ENCODE measurements around the gene SLC23A2.
"Not testable (repeated sequence)": the region's sequence is repeated elsewhere in the genome, so short reads cannot be mapped to it uniquely, and the experiment has no call there.

SLC23A2 gene

DNA sequence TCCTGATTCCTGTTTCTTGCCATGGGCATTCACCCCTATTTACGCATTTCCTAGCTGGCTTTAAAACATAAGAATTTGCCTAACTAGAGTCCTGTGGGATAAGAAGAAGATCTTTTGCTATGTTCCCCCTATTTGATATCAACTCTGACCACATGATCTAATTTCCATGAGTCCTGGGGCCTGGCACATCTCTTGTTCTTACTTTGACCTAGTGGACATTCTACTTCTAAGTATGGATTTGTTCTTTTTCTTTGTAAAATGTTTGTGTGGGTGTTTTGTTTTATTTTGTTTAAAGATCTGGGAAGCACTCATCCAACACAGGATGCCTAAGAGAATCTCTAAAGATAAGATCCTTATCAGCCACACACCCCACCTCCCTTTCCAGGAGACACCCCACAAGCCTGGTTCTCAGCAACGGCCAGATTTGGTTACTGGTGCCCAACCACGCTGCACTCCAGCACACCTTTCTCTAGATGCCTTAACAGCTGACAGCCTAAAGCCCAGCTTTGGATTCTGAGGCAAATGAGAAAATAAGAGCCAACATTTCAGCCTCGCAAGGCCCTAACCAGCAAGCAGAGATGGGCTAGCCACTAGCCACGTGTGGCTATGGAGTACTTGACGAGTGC lies 74.7 kb downstream of the SLC23A2 start:
- DNase-seq: no peak

DNA sequence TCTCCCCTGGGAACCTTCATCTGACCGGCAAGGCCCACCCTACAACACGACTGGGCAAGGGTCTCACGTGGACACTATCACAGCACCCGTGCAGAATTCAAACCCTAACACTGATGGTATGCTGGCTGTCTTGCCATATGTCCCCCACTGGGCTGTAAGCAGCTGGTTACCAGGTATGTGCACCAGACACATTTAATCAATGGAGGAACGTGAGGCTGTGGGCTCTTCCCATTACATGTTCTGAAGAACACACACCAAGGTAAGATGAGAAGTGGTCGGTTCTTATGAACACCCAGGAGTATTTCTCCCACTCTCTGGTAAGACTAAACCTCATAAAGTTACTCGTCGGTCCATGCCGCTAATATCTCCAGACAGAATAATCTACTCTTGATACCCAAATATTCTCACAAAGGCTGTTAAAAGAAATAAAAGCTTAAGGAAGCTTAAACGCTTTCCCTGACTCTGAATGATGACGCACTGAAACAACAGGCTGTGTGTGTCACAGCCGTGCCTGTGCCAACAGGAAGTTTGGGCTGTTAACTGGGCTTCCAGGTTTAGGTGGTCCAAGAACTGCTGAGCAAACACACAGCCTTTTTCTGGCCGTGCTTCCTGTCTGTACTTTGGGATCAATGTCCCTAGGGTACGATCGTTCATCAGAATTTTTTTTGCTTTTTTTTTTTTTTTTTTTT lies 75.3 kb downstream of the SLC23A2 start:
- no peak for DNase-seq

DNA sequence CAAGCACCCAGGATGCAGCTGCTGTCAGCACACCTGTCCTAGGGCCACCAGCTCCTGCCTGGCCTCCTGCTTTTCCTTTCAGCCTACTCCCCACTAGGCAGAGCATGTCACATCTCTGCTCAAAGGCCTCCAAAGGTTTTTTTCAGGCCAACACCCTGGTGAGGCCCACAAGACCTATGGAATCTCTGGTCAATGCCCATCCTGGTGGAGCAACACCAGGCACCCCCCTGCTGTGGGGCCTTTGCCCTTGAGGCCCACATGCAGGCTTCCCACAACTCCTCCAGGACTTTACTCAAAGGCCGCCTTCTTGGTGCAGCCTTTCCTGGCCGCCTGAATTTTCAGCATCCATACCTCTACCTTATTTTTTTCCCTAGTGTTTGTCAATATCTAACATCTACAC lies 76.9 kb downstream of the SLC23A2 start:
- DNase-seq: no peak

DNA sequence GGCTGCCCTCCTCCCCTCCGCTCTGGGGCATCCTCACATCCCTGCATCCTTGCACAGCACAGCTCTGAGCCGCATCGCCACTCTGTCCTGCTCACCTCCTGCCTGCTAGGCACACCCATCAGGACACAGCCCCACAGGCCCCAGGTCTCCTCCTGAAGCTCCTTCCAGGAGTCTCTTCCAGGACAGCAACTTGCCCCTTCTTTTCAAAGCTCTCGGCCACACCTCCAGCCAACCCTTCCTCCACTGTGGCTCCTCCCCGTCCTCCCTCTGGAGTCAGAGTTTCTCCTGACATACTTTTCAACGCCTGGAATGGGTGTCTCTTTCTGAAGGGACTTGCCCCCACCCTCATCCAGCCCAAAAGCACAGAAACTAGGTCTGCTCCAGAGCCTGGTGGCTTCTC lies 77.3 kb downstream of the SLC23A2 start:
- no peak for DNase-seq

DNA sequence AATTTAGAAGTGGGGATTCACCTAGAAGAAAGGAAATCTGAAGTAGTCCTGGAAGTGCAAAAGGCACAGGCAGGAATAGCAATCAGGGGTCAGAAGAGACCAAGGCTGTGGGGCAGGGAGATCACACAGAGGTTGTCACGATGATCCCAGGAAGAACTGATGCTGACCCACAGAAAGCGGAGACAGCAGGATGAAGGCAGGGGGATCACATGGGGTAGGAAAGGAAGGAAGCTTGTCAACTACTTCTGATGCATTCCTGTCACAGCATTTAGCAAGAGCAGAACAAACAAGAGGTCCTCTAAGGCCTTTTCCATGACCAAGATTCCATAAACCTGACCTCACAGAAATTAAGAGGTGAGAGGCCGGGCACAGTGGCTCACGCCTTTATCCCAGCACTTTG lies 79.1 kb downstream of the SLC23A2 start:
- no peak for DNase-seq

DNA sequence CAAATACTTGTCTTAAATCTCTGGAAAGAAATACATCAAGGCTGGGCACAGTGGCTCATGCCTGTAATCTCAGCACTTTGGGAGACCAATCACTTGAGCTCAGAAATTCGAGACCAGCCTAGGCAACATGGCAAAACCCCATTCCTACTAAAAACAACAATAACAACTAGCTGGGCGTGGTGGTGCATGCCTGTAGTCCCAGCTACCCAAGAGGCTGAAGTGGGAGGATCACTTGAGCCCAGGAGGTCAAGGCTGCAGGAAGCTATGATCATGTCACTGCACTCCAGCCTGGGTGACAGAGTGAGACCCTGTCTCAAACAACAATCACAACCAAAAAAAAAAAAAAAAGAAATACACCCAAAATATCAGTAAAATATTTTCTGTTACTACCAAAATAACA lies 80.0 kb downstream of the SLC23A2 start:
- DNase-seq: not testable (repeated sequence)

DNA sequence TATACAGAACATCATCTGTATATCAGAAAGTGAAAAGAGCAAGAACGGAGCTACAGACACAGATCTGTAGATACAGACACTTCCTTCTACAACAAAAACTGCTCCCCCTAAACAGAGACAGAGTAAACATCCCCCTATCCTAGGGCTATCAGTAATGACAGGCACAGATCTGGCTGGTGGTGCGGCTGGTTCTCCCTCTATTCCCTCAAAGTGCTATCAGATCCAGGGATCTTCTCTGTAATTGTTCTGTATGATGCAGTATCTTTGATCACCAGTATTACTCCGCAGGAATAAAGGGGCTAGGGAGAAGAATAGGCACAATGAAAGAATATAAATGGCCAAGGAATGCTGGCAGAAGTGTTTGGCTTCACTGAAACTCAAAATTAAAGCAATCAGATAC lies 80.7 kb downstream of the SLC23A2 start:
- no peak for DNase-seq

DNA sequence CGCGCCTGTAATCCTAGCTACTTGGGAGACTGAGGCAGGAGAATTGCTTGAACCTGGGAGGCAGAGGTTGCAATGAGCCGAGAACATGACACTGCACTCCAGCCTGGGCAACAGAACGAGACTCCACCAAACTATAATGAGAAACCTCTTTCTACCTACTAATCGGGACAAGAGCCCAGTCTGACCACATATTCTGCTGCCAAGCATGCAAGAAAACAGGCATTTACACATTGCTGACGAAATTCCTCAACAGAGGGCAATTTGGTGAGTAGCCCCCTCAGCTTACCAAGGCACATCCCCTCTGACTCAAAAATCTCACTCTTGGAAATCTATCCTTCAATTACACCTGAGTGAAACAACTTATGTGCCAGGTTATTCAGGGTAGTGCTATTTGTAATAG lies 81.2 kb downstream of the SLC23A2 start:
- no peak for DNase-seq

DNA sequence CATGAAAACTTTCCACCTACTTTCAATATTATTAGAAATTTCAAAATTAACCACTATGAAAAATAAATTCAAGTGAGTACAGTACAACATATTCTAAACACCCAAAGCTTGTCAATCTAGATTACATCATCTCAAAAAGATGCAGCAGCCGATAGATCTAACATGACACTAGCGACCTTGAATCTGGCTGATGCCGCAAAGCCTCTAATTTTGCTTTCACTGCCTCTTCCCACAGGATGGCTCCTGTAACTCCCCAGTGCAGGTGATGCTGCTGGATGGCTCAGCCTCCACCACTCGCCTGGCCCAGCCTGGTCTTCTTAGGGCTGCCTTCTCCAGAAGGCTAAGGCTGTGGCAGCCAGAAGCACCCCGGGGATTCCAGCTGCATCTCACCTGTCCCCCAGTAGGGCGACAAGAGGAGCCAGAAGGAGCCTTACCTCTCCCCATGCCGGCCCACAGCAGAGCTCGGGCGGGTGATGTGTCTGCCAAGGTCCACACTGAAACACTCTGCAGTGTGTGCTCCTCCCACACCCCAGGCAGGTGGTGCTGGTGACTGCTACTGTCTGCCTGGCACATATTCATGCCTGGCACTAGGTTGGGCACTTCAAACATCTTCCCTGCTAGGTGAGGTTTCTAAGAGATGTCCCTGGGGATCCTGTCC lies 82.1 kb downstream of the SLC23A2 start:
- no peak for DNase-seq

DNA sequence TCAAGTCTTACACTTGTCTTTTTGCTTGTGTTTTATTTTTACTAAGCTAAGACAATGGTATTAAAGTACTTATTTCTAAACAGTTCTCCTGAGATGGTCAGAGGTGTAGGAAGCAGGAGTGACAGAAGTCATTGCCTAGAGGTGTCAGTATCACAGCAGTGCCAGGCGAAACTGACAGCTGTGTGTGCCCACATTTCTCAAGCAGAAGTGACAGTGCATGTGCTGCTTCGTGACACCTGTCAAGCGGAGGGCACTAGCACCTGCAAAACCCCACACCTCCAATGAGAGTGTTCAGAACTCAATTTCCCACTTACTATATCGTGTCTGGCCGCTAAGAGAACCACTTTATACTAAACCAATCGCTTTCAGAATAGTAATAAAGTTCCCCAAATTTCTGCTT lies 82.8 kb downstream of the SLC23A2 start:
- DNase-seq: no peak

DNA sequence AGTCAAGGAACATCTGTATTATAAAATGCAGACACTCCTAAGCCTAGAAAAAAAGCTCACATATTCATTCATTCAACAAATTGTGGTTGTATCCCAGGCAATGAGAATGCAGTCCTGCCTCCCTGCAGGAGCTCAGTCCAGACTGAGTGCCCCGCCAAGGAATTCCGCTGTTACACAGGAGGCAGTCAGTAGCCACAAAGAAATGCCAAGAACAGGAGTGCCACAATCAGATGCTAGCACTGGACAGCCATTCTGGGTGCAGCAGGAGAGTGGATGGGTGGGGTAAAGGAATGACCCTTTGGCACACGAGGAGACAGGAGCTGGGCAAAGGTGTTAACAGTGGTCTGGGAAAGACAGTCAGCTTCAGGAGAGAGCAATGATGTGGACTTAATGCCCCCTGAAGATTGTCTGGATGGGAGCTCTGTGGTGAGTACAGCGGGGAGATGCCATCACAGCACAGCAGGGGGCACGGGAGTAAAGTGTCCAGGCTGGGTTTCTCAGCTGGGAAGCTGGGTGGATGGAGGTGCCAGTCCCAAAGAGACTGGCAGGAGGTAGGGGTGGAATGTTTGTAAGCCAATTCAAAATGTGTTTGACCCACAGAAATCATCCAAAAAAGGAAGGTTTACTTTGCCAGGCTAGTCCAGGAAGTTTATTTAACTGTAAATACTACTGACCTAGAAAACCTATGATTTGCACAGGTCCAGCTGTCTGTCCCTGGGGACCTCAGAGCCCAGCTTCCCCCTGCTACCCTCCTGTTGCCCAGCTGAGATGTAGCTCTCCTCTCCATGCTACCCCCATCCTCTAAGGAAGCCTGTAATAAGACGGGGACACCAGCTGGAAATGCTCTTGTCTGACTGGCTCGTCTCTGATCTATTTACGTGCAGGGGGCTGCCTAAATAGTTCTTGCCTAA lies 84.1 kb downstream of the SLC23A2 start:
- no peak for DNase-seq

DNA sequence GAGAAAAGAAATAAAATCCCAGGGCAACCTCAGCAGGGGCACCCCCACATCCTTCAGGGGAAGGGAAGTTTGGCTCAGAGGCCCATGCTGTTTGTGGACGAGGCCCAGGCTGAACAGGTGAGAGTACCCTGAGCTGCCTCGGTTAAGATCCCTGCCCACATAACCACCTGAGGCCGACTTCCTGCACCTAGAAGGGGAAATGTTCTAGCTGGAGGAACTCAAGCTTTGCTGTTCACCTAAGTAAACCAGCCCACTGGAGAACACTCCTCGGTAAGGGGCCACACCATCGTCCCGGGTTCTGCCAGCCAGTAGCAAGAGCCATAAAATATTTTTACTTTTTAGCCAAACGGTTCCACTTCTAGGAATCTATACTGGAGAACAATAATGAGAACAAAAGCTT lies 88.2 kb downstream of the SLC23A2 start:
- DNase-seq: no peak

DNA sequence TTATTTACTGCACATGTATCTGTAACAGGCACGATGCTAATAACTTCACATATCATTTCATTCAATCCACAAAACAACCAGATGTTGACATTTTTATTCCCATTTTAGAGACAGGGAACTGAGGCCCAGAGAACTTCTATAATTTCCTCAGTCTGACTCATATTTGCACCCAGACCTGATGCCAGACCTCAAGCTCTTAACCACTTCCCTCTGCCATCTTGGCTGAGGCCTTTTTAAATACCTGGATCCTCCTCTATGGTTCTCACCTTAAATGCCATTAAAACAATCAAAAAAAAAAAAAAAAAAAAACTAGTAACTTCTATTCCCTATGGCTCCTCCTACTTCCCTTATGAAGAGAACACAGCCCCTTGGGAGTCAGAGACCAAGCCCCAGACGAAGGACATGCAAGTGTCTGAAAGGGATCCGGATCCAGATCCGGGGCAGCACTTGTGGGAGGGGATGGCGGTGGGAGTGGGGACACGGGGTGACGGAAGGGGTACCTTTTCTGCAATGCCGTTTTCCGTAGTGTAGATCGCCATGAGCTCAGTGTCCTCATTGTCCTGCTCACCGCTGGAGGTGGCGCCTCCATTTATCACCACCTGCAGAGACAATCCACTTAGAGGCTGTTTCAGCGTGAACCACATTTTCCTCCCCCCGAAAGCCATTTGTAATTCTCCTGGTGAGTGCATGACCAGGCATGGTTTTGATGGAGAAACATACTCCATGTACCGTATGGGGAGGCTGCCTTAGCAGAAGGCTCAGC lies 88.7 kb downstream of the SLC23A2 start:
- DNase-seq: no peak

DNA sequence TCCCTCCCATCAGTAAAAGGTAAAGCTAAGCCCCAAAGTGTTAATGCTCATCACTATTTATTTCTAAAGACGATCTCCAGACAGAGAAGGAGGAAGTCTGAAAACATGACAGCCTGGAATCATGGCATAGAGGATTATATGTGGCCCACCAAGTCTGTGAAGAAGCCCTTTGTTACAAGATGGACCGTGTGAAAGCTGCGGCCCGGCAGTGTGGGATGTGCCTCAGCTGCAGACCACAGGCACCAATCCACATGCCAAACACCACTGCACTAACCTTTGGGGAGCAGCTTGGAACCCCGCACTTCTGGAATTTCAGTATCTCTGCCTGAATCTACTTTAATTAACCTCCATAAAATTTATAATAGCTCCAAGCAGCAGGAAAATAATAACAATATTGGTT lies 90.4 kb downstream of the SLC23A2 start:
- DNase-seq: no peak

DNA sequence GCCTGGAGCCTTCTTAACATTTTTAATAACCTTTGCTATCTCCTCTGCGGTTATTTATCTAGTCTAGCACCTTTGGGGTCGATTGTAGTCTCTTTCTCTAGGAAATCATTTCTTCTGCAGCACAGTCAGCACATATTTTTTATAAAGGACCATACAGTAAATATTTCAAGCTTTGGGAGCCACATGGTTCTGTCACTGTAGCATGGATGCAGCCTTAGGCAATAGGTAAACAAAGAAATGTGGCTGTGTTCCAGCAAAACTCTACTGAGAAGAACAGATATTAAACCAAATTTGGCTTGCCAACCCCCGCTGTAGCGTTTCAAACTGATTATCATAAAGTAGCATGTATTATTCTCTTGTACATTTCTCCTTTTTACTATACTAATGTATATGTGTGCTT lies 95.7 kb downstream of the SLC23A2 start:
- DNase-seq: no peak

DNA sequence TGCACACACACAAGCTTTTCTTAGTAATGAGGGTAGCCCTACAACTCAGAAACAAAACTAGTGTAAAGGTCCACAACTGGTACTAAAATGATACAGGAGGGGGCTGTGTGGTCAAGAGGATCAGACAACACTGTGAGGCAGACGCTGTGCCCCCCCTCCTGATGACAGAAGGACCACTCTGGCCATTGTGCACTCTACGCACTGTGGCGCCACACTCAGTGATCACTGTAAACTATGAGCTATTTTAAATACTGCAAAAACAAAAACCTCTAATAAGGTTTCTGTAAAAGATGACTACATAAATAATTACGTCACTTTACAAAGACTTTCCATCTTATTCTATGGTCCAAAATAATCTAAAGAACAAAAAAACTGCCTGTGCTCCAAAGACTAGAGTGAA lies 96.1 kb downstream of the SLC23A2 start:
- no peak for DNase-seq

DNA sequence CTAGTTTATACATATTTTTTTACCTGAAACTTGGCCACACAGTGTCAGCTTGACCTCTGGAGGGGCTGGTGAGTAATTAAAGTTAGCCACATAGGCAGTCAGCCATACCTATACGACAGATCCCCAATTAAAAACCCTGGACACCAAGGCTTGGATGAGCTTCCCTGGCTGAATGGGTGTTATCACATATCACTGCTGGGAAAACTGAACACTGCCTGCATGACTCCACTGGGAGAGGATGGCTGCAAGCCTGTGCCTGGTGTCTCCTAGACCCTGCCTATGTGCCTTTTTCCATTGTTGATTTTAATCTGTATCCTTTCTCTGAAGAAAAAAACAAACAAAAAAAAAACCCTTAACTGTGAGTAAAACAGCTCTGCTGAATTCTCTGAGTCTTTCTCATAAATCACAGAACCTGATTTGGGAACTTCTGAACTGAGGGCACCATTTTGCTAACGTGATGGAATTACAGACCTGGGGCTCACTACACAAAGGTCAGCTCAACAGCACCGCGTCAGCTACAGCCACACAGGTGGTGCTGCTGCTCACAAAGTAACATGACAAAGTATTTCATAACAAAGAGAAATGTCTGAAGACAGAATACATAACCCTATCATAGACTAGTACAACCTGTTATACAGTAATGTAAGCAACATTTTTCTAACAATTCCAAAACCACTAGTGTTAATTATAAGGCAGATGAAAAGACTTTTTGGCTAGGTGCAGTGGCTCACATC lies 97.0 kb downstream of the SLC23A2 start:
- no peak for DNase-seq

DNA sequence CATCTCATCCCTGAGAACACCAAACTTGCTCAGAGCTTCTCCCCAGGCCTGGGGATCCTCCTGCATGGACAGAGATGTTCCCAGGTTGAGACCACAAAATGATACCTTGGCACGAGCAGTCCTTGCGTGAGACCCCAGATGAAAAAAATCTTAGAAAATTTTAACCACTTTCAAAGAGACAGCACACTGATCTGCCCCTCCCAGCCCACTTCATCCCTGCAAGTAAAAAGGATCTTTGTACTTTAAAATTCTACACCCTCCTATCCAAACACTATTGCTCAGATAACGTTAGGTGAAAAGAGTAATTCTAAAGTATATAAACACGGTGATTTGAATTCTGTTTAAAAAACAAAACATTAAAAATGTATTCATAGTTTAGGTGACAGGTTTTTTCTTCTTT lies 98.5 kb downstream of the SLC23A2 start:
- no peak for DNase-seq

DNA sequence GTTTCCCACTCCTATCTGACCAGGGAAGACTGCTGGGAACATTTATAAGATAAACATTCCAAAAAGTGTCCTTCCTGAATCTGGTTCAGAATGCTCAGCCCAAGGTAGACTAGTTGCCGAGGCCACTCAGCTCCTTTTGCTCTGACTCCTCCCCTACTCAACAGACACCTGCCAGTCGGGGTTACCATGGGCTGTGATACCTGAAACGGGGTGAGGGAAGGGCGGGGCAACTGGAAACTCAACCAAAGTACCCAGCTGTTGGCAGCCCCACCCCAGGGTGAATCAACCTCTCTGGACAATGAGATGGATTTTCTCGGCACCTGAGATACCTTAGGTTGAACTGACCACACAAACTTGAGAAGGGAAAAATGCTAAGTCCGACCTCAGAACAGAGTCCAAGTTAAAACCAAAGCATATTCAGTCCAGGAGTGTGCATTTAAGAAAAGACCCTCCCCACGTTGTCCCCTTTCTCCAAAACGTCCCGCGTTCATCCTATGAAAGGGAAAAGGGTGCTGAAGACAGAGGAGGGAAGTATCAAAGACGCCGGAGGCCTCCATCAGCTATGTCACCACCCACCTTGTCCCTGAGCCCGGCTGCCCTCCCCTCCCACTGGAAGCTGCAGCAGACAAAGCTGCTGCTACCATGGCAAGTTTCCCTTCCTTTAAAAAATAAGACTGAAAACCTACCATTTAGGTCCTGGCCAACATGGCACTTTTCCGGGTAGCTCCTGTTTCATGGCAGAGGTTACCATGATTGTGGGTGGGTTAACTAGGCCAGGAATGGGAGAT lies 100.1 kb downstream of the SLC23A2 start:
- DNase-seq: no peak

DNA sequence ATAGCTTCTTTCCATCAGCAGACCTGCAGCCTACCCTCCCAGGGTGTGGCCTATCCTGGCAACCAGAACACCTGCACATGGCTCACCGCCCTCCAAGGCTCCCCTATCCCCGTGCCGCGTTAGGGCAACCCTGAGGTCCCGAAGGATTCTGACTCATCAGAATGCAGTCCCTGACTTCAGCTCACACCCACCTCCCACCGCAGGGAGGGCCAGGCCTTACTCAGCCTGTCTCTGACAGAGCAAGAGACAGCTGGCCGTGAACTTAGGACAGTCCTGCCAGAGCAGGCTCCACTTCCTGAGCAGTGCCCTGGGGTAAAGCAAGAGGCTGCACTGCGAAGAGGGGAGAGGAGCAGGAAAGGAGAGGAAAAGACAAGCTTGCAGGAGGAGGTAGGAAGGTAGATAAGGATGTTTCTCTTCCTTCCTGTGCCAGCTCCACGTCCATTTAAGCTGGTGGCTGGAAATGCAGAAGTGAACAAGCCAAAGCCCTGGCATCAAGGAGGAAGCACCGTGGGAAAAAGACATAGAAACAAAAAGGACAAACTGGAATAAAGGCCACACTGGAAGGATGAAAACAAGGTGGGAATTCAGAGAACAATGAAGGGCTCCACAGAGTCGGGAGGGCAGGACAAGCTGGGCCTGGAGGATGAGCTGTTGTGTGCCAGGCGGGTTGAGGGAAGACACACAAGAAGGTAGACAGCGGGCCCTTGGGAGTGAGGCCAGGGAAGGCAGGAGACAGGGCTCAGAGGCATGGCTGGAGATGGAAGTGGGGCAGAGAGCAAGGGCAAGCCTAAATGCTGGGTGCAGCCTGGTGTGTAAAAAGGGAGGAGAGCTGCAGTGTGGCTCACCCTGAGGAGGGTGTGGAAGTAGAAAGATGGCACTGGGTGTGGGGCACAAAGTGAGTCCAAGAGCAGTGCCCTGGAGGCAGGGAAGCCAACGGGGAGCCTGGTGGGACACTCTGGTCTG lies 102.7 kb downstream of the SLC23A2 start:
- no peak for DNase-seq
